ENCODE results near the gene MIER2.

Gene MIER2

DNA sequence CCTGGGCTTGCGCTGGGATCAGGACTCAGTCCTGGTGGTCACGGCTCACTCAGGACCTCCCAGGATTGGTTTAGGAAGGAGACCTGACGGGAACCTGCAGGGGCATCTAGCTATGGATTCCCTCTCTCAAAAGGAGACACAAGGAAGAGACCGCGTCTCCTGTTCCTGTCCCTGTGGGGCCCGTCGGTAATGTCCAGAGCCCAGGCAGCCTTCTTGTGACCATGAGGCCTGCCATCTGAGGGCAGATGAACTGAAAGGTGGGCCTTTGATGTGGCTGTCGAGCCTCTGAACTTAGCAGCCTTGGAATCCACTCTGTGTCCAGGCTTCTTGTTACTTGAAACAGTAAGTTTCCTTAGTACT, 31.5 kb upstream of the MIER2 start:
- H3K4me3 ChIP-seq (ENCODE audit: low read length) = no peak overlapping the region
- DNase-seq (ENCODE audit: low read depth) = no peak
- TF ChIP-seq, protein P1, sequence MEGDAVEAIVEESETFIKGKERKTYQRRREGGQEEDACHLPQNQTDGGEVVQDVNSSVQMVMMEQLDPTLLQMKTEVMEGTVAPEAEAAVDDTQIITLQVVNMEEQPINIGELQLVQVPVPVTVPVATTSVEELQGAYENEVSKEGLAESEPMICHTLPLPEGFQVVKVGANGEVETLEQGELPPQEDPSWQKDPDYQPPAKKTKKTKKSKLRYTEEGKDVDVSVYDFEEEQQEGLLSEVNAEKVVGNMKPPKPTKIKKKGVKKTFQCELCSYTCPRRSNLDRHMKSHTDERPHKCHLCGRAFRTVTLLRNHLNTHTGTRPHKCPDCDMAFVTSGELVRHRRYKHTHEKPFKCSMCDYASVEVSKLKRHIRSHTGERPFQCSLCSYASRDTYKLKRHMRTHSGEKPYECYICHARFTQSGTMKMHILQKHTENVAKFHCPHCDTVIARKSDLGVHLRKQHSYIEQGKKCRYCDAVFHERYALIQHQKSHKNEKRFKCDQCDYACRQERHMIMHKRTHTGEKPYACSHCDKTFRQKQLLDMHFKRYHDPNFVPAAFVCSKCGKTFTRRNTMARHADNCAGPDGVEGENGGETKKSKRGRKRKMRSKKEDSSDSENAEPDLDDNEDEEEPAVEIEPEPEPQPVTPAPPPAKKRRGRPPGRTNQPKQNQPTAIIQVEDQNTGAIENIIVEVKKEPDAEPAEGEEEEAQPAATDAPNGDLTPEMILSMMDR (IDR thresholded peaks at IDR 0.05; ENCODE audit: insufficient read depth, low read depth, low read length, missing control alignments) = no peak

DNA sequence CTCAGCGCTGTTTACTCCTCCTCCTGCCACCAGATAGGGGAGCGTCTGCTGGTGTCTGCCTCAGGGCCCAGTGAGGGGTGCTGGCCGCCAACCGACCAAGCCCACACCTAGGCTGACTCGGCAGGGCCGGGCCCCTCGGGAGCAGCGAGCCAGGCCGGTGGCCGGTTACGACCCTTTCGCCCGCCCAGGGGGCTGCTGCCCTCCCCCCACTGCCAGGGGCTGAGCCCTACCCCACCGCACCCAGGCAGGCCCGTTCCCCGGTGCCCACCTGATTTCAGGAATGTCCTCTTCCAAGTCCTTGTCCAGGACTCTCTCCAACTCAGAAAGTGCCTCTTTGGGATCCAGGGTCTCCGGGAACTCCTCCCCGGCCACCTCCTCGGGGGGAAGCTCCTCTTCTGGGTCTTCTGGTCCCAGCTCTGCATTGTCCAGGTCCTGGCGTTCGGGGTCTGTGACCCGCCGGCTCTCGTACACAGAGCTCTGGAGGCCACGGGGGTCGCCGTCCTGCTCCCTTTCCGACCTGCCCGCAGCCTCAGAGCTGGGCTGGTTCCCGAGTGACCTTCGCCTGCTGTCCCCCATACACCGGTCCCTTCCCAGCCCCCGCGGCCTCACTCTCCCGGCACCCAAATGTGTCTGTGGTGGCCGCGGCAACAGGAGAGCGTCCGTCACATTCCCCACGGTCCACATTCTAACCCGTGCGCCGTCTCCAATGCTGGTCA, 31.0 kb upstream of the MIER2 start:
- DNase-seq (ENCODE audit: low read depth) = no peak
- H3K4me3 ChIP-seq (ENCODE audit: low read length) = no peak overlapping the region
- TF ChIP-seq, protein P1 (IDR thresholded peaks at IDR 0.05; ENCODE audit: insufficient read depth, low read depth, low read length, missing control alignments) = no peak

DNA sequence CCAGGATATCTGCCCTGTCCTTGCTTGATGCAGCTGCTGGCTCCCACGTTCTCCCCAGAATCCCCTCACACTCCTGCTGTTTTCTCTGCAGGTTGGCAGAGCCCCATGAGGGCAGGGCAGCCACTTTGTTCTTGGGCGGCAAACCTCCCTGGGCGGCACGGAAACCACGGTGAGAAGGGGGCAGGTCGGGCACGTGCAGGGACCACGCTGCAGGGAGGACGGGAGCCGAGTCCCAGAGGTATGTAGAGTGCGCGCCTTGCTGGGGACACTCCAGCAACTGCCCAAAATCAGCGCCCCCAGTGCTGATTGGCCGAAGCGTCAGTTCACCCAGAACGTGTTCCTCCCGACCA, 30.3 kb upstream of the MIER2 start:
- no peak overlapping the region for H3K4me3 ChIP-seq (ENCODE audit: low read length)
- TF ChIP-seq, protein P1 (IDR thresholded peaks at IDR 0.05; ENCODE audit: insufficient read depth, low read depth, low read length, missing control alignments) = no peak
- no peak for DNase-seq (ENCODE audit: low read depth)

DNA sequence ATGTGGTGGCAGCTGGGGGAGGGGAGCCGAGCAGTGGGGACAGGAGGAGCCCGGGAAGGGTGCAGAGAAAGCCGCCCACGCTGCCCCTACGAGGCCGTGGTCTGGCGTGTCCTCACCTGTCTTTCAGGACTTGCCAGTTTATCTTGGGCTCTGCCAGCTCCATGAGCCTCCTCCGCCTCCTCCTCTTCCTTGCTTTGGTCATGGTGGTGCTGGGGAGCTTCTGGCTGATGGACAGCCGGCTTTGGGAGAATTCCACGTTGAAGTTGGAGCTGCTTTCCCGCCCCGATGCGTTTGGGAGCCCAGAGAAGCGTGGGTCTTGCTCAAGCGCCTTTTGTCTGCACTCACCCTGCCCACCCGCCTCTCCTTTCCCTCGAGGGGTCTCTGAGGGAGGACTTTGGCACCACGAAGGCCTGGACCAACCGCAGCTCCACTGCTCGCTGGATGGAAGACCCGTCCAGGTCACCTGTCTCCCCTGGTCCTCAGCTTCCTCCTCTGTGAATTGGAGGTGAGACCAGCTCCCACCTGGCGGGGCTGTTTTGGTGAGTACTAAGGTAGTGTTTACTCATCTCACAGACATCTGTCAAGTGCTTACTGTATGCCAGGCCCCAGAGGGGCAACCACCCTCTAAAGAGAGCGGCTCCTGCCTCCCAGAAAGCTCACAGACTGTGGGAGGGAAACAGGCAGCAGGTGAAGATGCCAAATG, 29.7 kb upstream of the MIER2 start:
- H3K4me3 ChIP-seq (ENCODE audit: low read length) = no peak overlapping the region
- DNase-seq (ENCODE audit: low read depth) = peak; percentile 48
- TF ChIP-seq, protein P1 (IDR thresholded peaks at IDR 0.05; ENCODE audit: insufficient read depth, low read depth, low read length, missing control alignments) = no peak

DNA sequence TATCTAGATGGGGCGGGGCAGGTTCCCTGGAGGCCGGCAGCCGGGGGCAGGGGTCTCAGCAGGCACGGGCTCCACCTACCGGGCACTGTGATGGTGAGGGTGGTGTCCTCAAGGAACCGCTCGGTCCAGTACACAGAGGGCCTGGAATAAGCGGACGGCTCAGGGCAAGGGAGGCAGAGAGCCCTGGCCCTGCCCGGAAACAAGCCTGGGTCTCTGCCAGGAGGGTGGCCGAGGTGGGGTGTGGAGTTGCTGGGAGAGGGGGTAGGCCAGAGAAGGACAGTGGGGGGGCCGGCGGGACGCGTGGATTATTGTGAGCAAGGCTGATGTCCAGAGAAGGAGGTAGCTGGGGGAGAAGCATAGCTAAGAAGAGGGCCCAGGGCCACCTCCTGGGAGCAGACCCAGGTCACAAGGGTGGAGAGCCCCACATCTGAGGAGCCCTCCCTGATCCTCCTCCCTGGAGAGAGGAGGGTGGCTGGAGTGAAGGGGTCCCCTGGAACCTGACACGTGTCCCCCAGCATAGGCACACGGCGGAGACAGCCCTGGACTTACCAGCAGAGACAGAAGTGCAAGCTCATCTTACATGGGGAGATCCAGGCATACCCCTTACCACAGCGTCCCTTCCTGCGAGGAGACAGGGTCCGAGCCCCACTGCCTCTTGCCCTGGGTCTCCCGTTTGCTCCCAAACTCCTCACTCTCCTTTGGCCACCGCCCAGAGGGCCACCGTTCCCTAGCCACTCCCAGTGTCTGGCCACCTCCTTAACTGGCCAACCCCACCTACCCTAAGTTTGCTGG, 29.0 kb upstream of the MIER2 start:
- H3K4me3 ChIP-seq (ENCODE audit: low read length) = no peak overlapping the region
- TF ChIP-seq, protein P1 (IDR thresholded peaks at IDR 0.05; ENCODE audit: insufficient read depth, low read depth, low read length, missing control alignments) = no peak
- DNase-seq (ENCODE audit: low read depth) = no peak

DNA sequence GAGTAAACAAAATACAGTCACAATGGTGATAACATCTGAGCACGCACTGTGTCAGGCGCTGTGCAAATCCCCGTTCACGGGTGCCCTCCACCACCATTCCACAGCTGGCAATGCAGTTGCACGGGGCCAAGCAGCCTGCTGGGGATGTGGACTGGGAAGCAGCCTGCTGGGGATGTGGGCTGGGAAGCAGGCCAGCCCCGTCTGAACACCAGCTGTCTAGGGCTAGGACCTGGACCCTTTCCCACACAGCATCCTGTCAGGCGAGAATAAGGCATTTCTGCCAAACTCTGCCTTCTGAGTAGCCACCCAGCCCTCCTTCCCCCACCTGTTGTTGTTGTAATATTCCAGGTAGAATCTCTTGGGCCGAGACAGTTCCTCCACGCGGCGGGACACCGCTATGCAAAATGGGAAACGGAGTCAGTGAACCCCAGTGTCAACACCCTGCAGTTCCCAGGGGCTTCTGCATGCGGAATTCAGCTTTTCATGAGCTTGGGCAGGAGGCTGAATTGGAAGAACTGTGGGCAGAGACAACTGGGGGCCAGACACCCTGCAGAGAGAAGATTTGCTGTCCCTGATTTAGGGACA, 27.8 kb upstream of the MIER2 start:
- TF ChIP-seq, protein P1 (IDR thresholded peaks at IDR 0.05; ENCODE audit: insufficient read depth, low read depth, low read length, missing control alignments) = no peak
- no peak for DNase-seq (ENCODE audit: low read depth)
- no peak overlapping the region for H3K4me3 ChIP-seq (ENCODE audit: low read length)

Measured in epithelial cell of esophagus (primary cell).